Endothelial cell of umbilical vein (primary cell): ENCODE measurements around the gene SLC2A11. TPM values are rescaled to one million over a fixed set of nuclear protein-coding genes. Genes with fewer than 3 reads are reported as not detected.

ENCODE experiments used
- BruUV-seq: library from RNA; stranded (reverse); fragments of 400-500 nt; replicated peaks from 2 replicates; lab custom pipeline; 2021; lab: Mats Ljungman, UMichigan
- CTCF ChIA-PET: fragments of 300-600, 350-600 bp; sonication (Branson Sonifier 250); formaldehyde crosslinking; loops from one replicate; lab custom pipeline; 2021; ENCODE audit warnings: antibody characterized with exemption, inconsistent platforms; lab: Charles Lee
- POLR2A ChIA-PET: fragments of 300-600, 350-600 bp; sonication (Branson Sonifier 250); formaldehyde crosslinking; loops from one replicate; lab custom pipeline; 2021; ENCODE audit warnings: antibody characterized with exemption, inconsistent platforms; lab: Charles Lee
- DNase-seq: peaks from one replicate; pipeline ENCODE4 v3.0.0-alpha.2; 2011; ENCODE audit warnings: low read depth, low spot score
- FAIRE-seq: peaks from 2 replicates; lab custom pipeline; 2011; peaks lifted over from hg19 to GRCh38; lab: Jason Lieb, UNC
- H2AFZ ChIP-seq: 2 replicates; pipeline ENCODE4 v1.6.0; 2012; ENCODE audit warnings: low read depth, low read length, control low read depth, inconsistent platforms
- H3K27ac ChIP-seq: 2 replicates; pipeline ENCODE4 v1.5.1; 2011; ENCODE audit warnings: low read depth, mild to moderate bottlenecking, control low read depth, low read length, moderate library complexity; ENCODE audit not compliant: insufficient read depth
- H3K27me3 ChIP-seq, 2 experiments: 2 replicates each; pipeline versions ENCODE4 v1.6.0 to v1.6.1; 2011; ENCODE audit warnings: low read length in 2 of 2, mixed read lengths in 1 of 2; ENCODE audit not compliant: control insufficient read depth in 2 of 2, insufficient read depth in 2 of 2
- H3K36me3 ChIP-seq, 2 experiments: 2 replicates in 1 of 2; 3 replicates in 1 of 2; pipeline ENCODE4 v1.5.1; 2011; ENCODE audit warnings: low read length in 2 of 2, mild to moderate bottlenecking in 1 of 2, moderate library complexity in 1 of 2; ENCODE audit not compliant: control insufficient read depth in 2 of 2, insufficient read depth in 2 of 2; ENCODE audit errors: extremely low read depth in 1 of 2
- H3K4me1 ChIP-seq: 3 replicates; pipeline ENCODE4 v1.5.1; 2011; ENCODE audit warnings: mild to moderate bottlenecking, low read length; ENCODE audit not compliant: control insufficient read depth, insufficient read depth; ENCODE audit errors: extremely low read depth
- H3K4me2 ChIP-seq: 2 replicates; pipeline ENCODE4 v1.6.1; 2011; ENCODE audit warnings: low read length, control low read depth, mixed read lengths; ENCODE audit not compliant: insufficient read depth
- H3K4me3 ChIP-seq, 3 experiments: fragments of 200-600 bp in 1 of 3; sonication (generic), shearing (Covaris generic) in 1 of 3; replicated peaks in 1 of 3; 2 replicates each; pipeline ENCODE4 v1.5.1; 2011 to 2016; ENCODE audit warnings: control low read depth in 3 of 3, low read length in 3 of 3, mild to moderate bottlenecking in 2 of 3, inconsistent platforms in 1 of 3, low read depth in 1 of 3, moderate library complexity in 1 of 3; ENCODE audit not compliant: insufficient read depth in 1 of 3
- H3K79me2 ChIP-seq: 2 replicates; pipeline ENCODE4 v1.6.0; 2012; ENCODE audit warnings: low read length, inconsistent platforms; ENCODE audit not compliant: control insufficient read depth, insufficient read depth
- H3K9ac ChIP-seq: replicated peaks from 2 replicates; pipeline ENCODE3; 2011; ENCODE audit warnings: low read length, control low read depth; ENCODE audit not compliant: insufficient read depth; ENCODE audit errors: extremely low read depth
- H3K9me1 ChIP-seq: replicated peaks from 3 replicates; pipeline ENCODE4 v1.6.0; 2011; ENCODE audit warnings: mild to moderate bottlenecking, low read length; ENCODE audit not compliant: control insufficient read depth, insufficient read depth; ENCODE audit errors: extremely low read depth
- H3K9me3 ChIP-seq: replicated peaks from 2 replicates; pipeline ENCODE4 v1.5.1; 2012; ENCODE audit warnings: low read length, inconsistent platforms; ENCODE audit not compliant: control insufficient read depth, insufficient read depth
- H4K20me1 ChIP-seq: replicated peaks from 2 replicates; pipeline ENCODE3; 2011; ENCODE audit warnings: mild to moderate bottlenecking, low read length; ENCODE audit not compliant: control insufficient read depth, insufficient read depth; ENCODE audit errors: extremely low read depth
- EZH2 ChIP-seq: IDR thresholded peaks from 2 replicates; pipeline ENCODE4 v1.6.1; 2012; ENCODE audit warnings: borderline replicate concordance, low read depth, mild to moderate bottlenecking, moderate library complexity, low read length, inconsistent platforms; ENCODE audit not compliant: severe bottlenecking
- FOS ChIP-seq: IDR thresholded peaks from 2 replicates; pipeline ENCODE4 v1.6.1; 2011; ENCODE audit warnings: mild to moderate bottlenecking, low read length, moderate library complexity, borderline replicate concordance; ENCODE audit not compliant: insufficient read depth
- GATA2 ChIP-seq: IDR thresholded peaks from 2 replicates; pipeline ENCODE4 v1.7.0; 2011; ENCODE audit warnings: low read depth, mild to moderate bottlenecking, moderate library complexity, mixed read lengths, low read length; ENCODE audit not compliant: insufficient read length, insufficient read depth
- JUN ChIP-seq: IDR thresholded peaks from 2 replicates; pipeline ENCODE4 v1.6.1; 2011; ENCODE audit warnings: borderline replicate concordance, low read depth; ENCODE audit not compliant: insufficient read length, insufficient read depth
- MAX ChIP-seq: IDR thresholded peaks from 2 replicates; pipeline ENCODE4 v1.6.1; 2011; ENCODE audit not compliant: insufficient read depth, insufficient read length
- MYC ChIP-seq: IDR thresholded peaks from one replicate; pipeline ENCODE4 v1.6.1; 2011; ENCODE audit warnings: mild to moderate bottlenecking, low read depth, low read length
- POLR2A ChIP-seq: IDR thresholded peaks from 2 replicates; pipeline ENCODE4 v1.6.1; 2012; ENCODE audit warnings: low read depth, mild to moderate bottlenecking, control low read depth, low read length
- POLR2AphosphoS5 ChIP-seq: IDR thresholded peaks from 2 replicates; pipeline ENCODE4 v1.6.1; 2012; ENCODE audit warnings: low read depth, mild to moderate bottlenecking, control low read depth, low read length, moderate library complexity; ENCODE audit not compliant: insufficient read depth
- dilution Hi-C: fragments of 300-500 bp; cut with MboI; formaldehyde crosslinking; loops from one replicate; pipeline ENCODE4 v1.15.0; 2019; ENCODE audit warnings: low sequenced_read_pairs; ENCODE audit not compliant: extremely low pct_ligation_motif_present
- intact Hi-C: fragments of 100-400 bp; cut with micrococcal nuclease; formaldehyde crosslinking; loops from one replicate; pipeline ENCODE4 v1.10.0; 2022
- polyA plus RNA-seq, 4 experiments: library from polyadenylated mRNA; depleted of rRNA in 3 of 4; stranded (reverse) in 3 of 4; unstranded in 1 of 4; fragments of >200 nt; gene quantifications; 2 replicates each; pipeline versions ENCODE4 v1.2.1 to v1.2.3, GENCODE V29; 2011 to 2012; ENCODE audit warnings: missing spikeins in 1 of 4
- total RNA-seq: library from RNA; stranded (reverse); gene quantifications from 2 replicates; pipeline ENCODE4 v1.2.3, GENCODE V29; 2021
- TF ChIP-seq, protein P1 (sequence below), 2 donors: IDR thresholded peaks; 1 replicate in 1 of 2; 2 replicates in 1 of 2; pipeline ENCODE4 v1.5.1; 2011; ENCODE audit warnings: low read length in 2 of 2, mild to moderate bottlenecking in 2 of 2, moderate library complexity in 2 of 2, control low read depth in 1 of 2, inconsistent platforms in 1 of 2, low read depth in 1 of 2; ENCODE audit not compliant: insufficient read depth in 1 of 2; ENCODE audit errors: extremely low read depth in 1 of 2

The SLC2A11 gene
- total and polyA plus RNA-seq, 2 donors (not counting 3 experiments of a cell fraction or from before 2014, with no cell fraction given): 4.2 to 4.6 TPM

DNA sequence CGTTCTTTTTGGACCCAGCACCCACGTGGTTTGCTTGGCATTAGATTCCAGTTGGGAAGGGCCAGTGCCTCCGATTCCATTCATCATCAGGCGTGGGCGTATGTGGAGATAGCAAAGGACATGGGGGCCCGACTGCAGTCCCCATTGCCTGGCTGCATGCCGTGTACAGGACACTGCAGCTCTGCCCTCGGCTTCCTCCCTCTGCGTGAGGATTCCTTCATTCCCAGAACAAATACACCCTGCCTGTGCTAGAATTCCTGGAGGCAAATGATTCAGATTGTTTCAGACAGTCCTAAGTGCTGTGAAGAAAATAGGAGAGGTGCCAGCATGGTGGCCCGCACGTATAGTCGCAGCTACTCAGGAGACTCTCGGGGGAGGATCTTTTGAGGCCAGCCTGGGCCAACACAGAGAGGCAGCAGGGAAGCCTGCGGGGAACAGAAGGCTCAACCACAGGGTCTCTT, 34.3 kb upstream of the SLC2A11 start:
- Histone ChIP-seq H2AFZ (no peak overlapping the region), H3K79me2 (no peaks in the 10 kb centered on the region), H3K9ac (no peak overlapping the region), H4K20me1 (no peaks in the 10 kb centered on the region), H3K4me2 (no peak overlapping the region), H3K4me3 (no peak overlapping the region), H3K4me1 (no peaks in the 10 kb centered on the region), H3K36me3 (peaks cover 16 to 52% of the 10 kb centered on the region in 2 experiments), H3K27ac (no peak overlapping the region), H3K9me3 (no peaks in the 10 kb centered on the region), H3K9me1 (no peaks in the 10 kb centered on the region), H3K27me3 (no peaks in the 10 kb centered on the region)
- dilution Hi-C loops (no loop called here), intact Hi-C loops (no loop called here)
- DNase-seq (no peak), FAIRE-seq (no peak)
- no TSS peak for BruUV-seq
- ChIA-PET CTCF (interaction anchor here (0.9 kb wide), 1 partner anchor 11 kb away, joined by 3 read pairs; no protein-coding TSS in a partner anchor), POLR2A (interaction anchor here (0.6 kb wide), 1 partner anchor 14 kb away, joined by 4 read pairs; no protein-coding TSS in a partner anchor)
- TF ChIP-seq, protein P1, sequence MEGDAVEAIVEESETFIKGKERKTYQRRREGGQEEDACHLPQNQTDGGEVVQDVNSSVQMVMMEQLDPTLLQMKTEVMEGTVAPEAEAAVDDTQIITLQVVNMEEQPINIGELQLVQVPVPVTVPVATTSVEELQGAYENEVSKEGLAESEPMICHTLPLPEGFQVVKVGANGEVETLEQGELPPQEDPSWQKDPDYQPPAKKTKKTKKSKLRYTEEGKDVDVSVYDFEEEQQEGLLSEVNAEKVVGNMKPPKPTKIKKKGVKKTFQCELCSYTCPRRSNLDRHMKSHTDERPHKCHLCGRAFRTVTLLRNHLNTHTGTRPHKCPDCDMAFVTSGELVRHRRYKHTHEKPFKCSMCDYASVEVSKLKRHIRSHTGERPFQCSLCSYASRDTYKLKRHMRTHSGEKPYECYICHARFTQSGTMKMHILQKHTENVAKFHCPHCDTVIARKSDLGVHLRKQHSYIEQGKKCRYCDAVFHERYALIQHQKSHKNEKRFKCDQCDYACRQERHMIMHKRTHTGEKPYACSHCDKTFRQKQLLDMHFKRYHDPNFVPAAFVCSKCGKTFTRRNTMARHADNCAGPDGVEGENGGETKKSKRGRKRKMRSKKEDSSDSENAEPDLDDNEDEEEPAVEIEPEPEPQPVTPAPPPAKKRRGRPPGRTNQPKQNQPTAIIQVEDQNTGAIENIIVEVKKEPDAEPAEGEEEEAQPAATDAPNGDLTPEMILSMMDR (IDR thresholded peaks at IDR 0.05; ENCODE audit: extremely low read depth in 1 of 2, insufficient read depth in 1 of 2, low read depth in 1 of 2, low read length in 2 of 2): no peak
- no peak for TF ChIP-seq POLR2AphosphoS5
- TF ChIP-seq MAX: no peak
- TF ChIP-seq GATA2: no peak
- TF ChIP-seq MYC: no peak
- TF ChIP-seq JUN: no peak
- TF ChIP-seq FOS: no peak
- no peak for TF ChIP-seq POLR2A
- TF ChIP-seq EZH2: no peak
